ENCODE data around the gene DNM2.

DNA sequence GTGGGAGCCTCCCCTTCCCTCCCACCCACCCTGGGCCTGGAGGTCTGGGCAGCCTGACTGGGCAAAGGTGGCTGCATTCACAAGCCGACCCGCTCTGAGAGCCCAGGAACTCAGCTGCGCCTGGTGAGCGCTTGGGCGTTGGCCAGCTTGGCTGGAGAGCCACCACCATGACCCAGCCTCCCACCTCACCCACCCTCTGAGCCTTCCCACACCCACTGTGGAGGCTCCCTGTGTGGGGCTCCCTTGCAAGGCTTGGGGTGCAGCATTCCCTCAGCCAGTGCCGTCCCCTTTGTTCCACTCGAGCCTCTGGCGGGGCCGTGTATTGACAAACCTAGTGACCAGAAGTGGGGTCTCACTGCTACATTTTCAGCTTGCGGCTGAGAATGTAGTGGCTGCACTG lies 31.7 kb upstream of the DNM2 start:
- TF ChIP-seq EZH2 (IDR thresholded peaks at IDR 0.05) (no peak), POLR2AphosphoS5 (IDR thresholded peaks at IDR 0.05; ENCODE audit: borderline replicate concordance, low read depth, low read length) (no peak)
